ENCODE measurements around the gene DDAH2. TPM values are rescaled to one million over a fixed set of nuclear protein-coding genes. Genes with fewer than 3 reads are reported as not detected.
A peak's percentile ranks its signal among the peaks of the same experiment; 100 is the strongest.

The DDAH2 gene
- polyA plus RNA-seq, 1 donor: 128 TPM

GRCh38 chr6:31730631-31731086 lies 1.6 kb upstream of the DDAH2 start:
- DNase-seq: no peak

DNA sequence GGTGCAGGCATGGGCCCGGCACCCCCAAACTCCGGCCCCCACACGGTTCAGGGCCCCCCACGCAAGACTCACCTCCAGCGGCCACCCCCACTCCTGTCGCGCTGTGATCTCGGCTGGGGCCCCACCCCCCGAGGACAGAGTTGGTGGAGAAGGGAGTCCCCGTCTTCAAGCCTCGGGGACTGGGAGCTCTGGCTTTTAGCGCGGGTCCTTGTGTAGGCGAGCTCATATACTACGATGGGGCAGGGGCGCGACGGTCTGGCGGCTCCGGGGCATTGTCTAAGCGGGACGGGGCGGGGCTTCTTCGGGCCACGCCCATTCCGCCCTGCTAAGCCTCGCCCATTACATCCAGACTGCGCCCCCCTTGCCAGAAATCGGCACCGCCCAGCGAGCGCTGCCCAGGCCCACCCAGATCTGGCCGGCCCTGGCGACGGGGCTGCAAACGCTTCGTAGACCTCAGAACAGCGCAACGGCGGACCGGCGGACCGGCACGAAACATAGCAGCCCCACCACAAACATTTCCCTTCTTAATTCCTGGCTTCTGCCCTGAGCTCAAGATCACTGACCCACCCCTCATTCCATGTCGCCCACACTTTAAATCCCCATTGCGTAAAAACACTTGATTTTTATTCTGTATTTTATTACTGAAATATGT lies 1.0 kb upstream of the DDAH2 start:
- DNase-seq: peak; percentile 96

- peak; percentile 92 for DNase-seq
These were observed 448 bp upstream of the DDAH2 start for GRCh38 chr6:31729515-31729978.

GRCh38 chr6:31727717-31728671 lies 1.1 kb downstream of the DDAH2 start:
- no peak for DNase-seq

DNA sequence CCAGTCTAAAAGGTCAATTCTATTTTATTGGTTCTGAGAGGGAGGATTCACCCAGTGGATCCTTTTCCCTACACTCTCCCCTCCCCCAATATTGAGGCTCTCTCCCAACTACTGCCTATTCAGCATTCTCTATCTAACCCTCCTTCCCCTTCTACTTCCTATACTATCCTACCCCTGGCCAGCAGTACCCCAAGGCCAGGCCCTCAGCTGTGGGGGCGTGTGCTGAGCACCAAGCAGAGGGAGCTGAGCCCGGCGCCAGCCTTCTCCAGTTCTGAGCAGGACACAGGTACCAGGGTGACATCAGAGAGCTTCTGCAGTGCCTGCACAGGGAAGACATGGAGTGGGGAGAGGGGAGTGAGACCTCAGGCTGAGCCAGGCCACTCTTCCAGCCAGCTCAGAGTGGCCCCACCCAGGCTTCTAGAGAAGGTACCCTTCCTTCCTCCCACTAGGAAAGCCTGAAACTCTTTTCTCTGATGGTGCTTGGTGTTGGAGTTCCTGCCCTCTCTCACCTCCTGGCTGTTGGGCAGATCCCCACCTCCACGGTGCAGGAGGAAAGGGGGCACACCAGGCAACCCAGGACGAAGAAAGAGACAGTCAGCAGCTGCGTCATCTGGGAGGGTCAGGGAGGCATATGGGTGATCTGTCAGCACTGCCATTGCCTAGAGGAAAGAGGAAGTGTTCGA lies 1.9 kb downstream of the DDAH2 start:
- no peak for DNase-seq

DNA sequence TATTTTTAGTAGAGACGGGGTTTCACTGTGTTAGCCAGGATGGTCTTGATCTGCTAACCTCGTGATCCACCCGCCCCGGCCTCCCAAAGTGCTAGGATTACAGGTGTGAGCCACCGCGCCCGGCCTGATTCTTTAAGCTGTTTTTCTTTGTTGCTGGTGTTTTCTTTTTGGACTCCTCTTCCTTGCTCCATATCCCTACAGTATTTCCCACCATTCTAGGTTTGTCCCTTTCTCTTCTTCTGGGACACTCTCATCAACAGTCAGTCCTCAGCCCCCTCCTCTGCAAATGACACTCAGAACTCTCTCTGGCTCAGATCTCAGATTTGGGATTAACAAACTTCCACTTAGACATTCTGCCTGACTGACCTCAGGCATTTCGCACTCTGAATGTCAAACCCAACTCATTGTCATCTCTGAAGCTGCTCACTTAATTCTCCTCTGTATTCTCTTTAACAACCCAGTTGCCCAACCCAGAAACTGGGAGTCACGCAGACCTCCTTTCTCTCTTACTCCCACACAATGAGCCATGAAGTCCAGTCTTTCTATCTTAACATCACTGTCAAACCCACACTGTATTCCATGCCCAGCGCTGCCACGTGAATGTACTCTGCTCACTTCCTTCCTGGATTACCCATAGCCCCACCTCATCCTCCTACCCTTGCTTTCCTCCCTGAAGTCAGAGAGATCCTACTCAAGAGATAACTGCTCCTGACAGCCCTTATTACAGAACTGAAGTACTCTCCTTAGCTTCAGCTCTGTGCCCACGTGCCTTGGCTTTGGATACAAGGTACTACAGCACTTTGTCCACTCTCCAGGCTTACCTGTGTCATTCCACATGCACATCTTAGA lies 3.4 kb downstream of the DDAH2 start:
- no peak for DNase-seq

DNA sequence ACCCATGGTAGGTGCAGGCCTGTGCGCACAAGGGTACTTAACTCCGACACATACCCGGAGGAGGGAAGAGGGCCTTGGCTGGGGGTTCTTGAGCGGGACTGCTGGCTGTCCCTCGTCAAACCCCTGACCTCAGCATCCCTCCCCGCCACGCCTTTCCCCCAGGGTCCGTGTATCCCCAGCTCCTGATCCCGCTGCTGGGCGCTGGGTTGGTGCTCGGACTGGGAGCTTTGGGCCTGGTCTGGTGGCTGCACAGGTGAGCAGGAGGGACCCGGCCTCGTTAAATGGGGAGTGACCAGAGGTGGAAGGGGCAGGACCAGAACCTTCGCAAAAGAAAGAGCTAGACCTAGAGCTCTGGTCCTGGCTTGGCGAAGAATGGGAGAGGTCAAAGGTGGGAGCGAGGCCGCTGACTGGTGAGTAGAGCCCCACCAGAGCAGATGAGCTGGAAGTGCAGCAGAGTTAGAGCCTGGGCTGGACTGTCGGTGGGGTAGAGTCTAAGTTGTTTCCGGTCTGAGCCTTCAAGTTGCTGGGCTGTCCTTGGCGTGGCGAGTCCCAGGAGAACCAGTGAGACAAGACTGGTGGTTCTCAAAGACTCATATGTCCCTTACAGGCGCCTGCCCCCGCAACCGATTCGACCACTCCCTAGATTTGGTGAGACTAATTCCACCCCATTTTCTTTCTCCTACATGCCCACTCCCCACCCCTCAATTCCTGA lies 5.0 kb downstream of the DDAH2 start:
- no peak for DNase-seq

DNA sequence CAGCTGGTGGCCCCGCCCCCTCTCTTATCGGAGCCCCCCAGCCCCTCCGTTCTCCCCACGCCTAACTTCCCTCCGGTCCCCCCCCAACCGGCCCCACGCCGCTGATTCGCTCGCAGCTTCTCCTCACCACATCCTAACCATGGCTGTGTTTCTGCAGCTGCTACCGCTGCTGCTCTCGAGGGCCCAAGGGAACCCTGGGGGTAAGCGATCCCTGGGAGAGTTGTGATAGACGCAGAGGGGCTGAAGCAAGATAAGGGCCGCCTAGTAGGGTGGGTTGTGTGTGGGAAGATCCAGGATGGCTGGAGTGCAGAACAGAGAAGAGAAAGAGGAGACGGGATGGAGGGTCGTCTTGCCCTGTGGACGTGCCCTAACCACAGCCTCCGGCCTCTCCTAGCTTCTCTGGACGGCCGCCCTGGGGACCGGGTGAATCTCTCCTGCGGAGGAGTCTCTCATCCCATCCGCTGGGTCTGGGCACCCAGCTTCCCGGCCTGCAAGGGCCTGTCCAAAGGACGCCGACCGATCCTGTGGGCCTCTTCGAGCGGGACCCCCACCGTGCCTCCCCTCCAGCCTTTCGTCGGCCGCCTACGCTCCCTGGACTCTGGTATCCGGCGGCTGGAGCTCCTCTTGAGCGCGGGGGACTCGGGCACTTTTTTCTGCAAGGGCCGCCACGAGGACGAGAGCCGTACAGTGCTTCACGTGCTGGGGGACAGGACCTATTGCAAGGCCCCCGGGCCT lies 5.7 kb downstream of the DDAH2 start, which contains the start of gene MPIG6B:
Gene MPIG6B (plus strand): TSS at position 129 of the 735 bp plus-strand sequence. CDS start 11 bp downstream, at position 140.
- DNase-seq: no peak

DNA sequence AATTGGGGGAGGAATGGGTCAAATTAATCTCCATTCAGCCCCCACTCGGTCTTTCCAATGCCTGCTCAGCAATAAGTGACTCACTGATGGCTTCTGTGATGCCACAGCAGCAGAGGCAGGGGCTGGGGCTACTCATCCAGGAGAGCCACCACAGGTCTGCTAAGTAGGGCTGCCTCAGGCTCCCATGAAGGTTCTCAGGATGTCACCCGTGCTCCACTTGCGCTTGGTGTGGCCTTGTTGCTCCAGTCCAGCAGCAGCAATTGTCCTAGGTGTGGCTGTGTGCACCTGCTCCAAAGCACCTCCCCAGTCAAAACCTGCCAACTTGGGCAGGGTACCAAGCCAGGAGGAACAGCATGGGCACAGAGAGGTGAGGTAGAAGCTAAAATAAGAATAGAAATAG lies 6.9 kb downstream of the DDAH2 start:
- DNase-seq: no peak

GRCh38 chr6:31721351-31722020 lies 7.6 kb downstream of the DDAH2 start, which contains the start of gene LY6G6C:
LY6G6C (minus strand) TSS chr6:31721746; CDS start chr6:31721679, 67 bp downstream.
- no peak for DNase-seq

DNA sequence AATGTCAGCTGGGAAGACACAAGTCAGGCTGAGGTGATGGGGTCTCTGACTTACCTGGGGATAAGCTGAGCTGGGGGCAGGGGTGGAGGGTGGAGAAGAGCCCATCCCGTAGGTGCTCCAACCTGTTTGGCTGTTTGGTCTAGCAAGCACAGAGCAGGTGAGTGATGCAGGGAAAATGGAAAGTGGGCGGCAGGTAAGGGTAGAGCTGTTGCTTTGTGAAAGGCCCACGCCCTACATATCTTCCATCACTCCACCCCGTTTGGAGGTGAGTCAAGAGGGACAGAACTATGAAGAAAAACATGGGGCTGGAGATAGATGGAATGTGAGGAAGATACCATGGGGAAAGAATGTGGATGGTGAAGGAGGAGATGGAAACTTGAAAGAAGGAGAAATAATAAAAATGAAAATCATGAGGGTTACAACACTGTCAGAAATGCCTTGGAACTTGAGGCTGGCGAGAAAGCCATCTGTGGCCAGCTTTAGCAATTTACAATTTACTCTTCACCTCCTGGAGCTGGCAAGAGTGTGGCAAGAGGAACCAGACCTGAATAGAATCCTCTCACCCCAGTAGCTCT lies 8.8 kb downstream of the DDAH2 start:
- no peak for DNase-seq

GRCh38 chr6:31719001-31719400 lies 10.1 kb downstream of the DDAH2 start:
- DNase-seq: no peak

- DNase-seq: no peak
These were observed 10.8 kb downstream of the DDAH2 start for GRCh38 chr6:31718265-31718664.

DNA sequence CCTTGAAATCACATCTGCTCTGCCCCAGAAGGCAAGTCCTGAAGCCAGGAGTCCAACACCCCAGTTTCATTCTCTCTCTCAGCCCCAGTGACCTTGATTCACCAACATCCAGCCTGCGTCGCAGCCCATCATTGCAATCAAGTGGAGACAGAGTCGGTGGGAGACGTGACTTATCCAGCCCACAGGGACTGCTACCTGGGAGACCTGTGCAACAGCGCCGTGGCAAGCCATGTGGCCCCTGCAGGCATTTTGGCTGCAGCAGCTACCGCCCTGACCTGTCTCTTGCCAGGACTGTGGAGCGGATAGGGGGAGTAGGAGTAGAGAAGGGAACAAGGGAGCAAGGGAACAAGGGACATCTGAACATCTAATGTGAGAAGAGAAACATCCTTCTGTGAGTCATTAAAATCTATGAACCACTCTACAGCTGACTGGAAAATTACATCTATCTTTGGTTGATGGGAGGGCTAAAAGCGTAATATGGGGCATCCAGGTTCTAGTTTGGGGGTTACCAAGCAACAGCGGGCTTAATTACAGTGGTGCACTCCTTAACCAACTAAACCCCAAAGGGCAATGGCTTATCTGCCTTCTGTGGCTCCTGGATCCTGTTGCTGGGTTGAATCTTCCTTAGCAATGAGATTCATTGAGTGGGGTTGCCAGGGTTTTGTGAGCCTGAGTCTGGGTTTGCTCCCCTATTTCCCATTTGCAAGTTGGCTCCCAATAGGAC lies 11.4 kb downstream of the DDAH2 start:
- DNase-seq: no peak

DNA sequence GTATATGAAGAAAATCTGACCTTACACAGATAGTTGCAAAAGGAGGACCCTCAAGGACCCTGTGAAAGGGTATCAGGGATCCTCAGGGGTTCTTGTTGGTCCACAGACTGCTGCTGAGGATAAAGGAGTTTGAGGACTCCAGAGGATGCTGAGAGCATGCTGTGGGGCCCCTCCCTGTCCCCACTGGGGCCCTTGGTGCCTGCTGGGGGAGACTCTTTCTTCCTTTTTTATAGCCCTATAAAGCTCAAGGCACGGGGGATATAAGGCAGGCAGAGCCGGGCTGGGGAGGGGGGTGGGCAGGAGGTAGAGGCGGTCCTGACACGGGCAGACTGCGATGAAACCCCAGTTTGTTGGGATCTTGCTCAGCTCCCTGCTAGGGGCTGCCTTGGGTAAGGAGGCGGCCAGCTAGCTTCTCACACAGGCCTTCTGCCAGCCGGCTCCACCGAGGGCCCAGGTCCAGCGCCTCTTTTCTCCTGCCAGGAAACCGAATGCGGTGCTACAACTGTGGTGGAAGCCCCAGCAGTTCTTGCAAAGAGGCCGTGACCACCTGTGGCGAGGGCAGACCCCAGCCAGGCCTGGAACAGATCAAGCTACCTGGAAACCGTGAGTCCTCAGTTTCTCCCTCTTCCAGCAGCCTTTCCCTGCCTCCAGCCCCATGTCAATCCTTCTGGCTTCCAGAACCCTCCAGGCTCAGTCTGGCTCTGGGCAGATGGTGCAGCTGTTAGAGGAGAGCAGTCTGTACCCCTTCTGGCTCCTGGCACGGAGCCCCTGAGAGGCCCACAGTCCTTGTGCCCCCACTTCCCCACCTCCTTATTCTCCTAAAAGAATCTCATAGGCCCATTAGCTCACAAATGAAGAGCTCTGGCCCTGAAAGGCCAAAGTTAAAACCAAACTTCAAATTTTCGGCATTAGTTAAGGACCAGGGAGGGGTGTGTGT lies 13.8 kb downstream of the DDAH2 start, which contains the start of gene LY6G6D:
Gene LY6G6D (plus strand): TSS at position 327 of the 937 bp plus-strand sequence. CDS start 8 bp downstream, at position 335.
- DNase-seq: no peak

- no peak for DNase-seq
These were observed 15.0 kb downstream of the DDAH2 start for GRCh38 chr6:31713991-31714684.

- DNase-seq: no peak
These were observed 15.6 kb downstream of the DDAH2 start for GRCh38 chr6:31713465-31713864.

All from hindlimb muscle (tissue), 1 donor.